ENCODE results near the gene C1orf21.

C1orf21 gene

GRCh38 chr1:184425449-184426277 is 38.8 kb downstream of the C1orf21 start:
- Histone ChIP-seq H3K23ac (ENCODE audit: low read length) (no peak overlapping the region), H3K4me2 (ENCODE audit: low read length) (no peak overlapping the region), H3K9ac (ENCODE audit: low read length) (no peak overlapping the region), H3K4ac (ENCODE audit: low read depth, low read length) (peak overlapping the region; percentile 39), H3K79me1 (ENCODE audit: low read length) (peaks cover 13% of the 10 kb centered on the region), H2AFZ (ENCODE audit: insufficient read depth, low read length, poor library complexity) (no peak overlapping the region), H3K79me2 (ENCODE audit: control insufficient read depth, insufficient read depth, low read length, poor library complexity) (peaks cover 3% of the 10 kb centered on the region), H2BK12ac (ENCODE audit: low read length) (peak overlapping the region; percentile 32), H3K36me3 (ENCODE audit: control insufficient read depth in 1 of 2, insufficient read depth in 2 of 2, low read length in 2 of 2) (no peaks in the 10 kb centered on the region), H4K91ac (ENCODE audit: low read depth, low read length) (peak overlapping the region; percentile 39), H2AK5ac (ENCODE audit: low read length) (no peak overlapping the region), H3K4me3 (ENCODE audit: low read depth, low read length) (no peak overlapping the region), H4K12ac (ENCODE audit: low read depth, low read length) (no peak overlapping the region), H3K18ac (ENCODE audit: low read length) (peak overlapping the region; percentile 8), H3K9me3 (ENCODE audit: insufficient read depth, low read depth, low read length) (no peaks in the 10 kb centered on the region), H2BK120ac (ENCODE audit: insufficient read depth, low read length, poor library complexity) (no peak overlapping the region), H3K4me1 (ENCODE audit: control insufficient read depth in 1 of 2, insufficient read depth in 2 of 2, low read length in 2 of 2) (peaks cover 5 to 10% of the 10 kb centered on the region in 2 experiments), H3K27me3 (ENCODE audit: insufficient read depth, low read length) (no peaks in the 10 kb centered on the region), H4K8ac (ENCODE audit: low read depth, low read length) (peak overlapping the region; percentile 57), H2BK5ac (ENCODE audit: low read depth, low read length, poor library complexity) (no peak overlapping the region), H3K27ac (ENCODE audit: low read depth, low read length) (no peak overlapping the region), H3K14ac (ENCODE audit: low read length) (no peak overlapping the region)
- WGBS (ENCODE audit: extremely low coverage, insufficient coverage, insufficient read length) = no CpG with 5 or more reads among the region's 7 CpGs
- no peak for DNase-seq

DNA sequence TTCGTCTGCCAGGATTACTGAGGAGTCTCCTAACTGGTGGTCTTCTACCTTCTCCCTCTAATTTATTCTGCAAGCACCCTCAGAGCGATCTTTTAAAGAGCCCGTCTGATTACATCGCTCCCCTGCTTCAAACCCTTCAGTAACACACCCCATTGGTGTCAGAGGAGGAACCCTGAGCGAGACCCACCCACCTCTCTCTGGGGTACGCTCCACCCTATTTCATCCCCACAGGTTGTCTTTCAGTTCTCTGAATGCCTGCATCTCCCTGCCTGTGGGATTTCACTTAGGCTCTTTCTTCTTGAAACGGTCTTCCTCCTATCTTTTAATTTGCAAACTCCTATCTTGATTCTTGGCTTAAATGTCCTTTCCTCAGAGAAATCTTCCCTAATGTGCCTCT is 39.4 kb downstream of the C1orf21 start:
- no peak overlapping the region for H3K4me2 ChIP-seq (ENCODE audit: low read length)
- H3K14ac ChIP-seq (ENCODE audit: low read length) = no peak overlapping the region
- H4K12ac ChIP-seq (ENCODE audit: low read depth, low read length) = no peak overlapping the region
- no peak overlapping the region for H3K27ac ChIP-seq (ENCODE audit: low read depth, low read length)
- no peak for DNase-seq
- peaks cover 13% of the 10 kb centered on the region for H3K79me1 ChIP-seq (ENCODE audit: low read length)
- H2AFZ ChIP-seq (ENCODE audit: insufficient read depth, low read length, poor library complexity) = no peak overlapping the region
- WGBS (ENCODE audit: extremely low coverage, insufficient coverage, insufficient read length) = no CpG with 5 or more reads among the region's 7 CpGs
- peaks cover 5 to 10% of the 10 kb centered on the region in 2 experiments for H3K4me1 ChIP-seq (ENCODE audit: control insufficient read depth in 1 of 2, insufficient read depth in 2 of 2, low read length in 2 of 2)
- H2BK120ac ChIP-seq (ENCODE audit: insufficient read depth, low read length, poor library complexity) = no peak overlapping the region
- H3K18ac ChIP-seq (ENCODE audit: low read length) = peak overlapping the region; percentile 75
- no peaks in the 10 kb centered on the region for H3K36me3 ChIP-seq (ENCODE audit: control insufficient read depth in 1 of 2, insufficient read depth in 2 of 2, low read length in 2 of 2)
- H3K27me3 ChIP-seq (ENCODE audit: insufficient read depth, low read length) = no peaks in the 10 kb centered on the region
- no peak overlapping the region for H2BK12ac ChIP-seq (ENCODE audit: low read length)
- H3K23ac ChIP-seq (ENCODE audit: low read length) = no peak overlapping the region
- H2BK5ac ChIP-seq (ENCODE audit: low read depth, low read length, poor library complexity) = no peak overlapping the region
- no peaks in the 10 kb centered on the region for H3K9me3 ChIP-seq (ENCODE audit: insufficient read depth, low read depth, low read length)
- H3K9ac ChIP-seq (ENCODE audit: low read length) = no peak overlapping the region
- no peak overlapping the region for H4K91ac ChIP-seq (ENCODE audit: low read depth, low read length)
- H3K4ac ChIP-seq (ENCODE audit: low read depth, low read length) = no peak overlapping the region
- H2AK5ac ChIP-seq (ENCODE audit: low read length) = no peak overlapping the region
- no peak overlapping the region for H3K4me3 ChIP-seq (ENCODE audit: low read depth, low read length)
- peaks cover 1% of the 10 kb centered on the region for H3K79me2 ChIP-seq (ENCODE audit: control insufficient read depth, insufficient read depth, low read length, poor library complexity)
- no peak overlapping the region for H4K8ac ChIP-seq (ENCODE audit: low read depth, low read length)

GRCh38 chr1:184427722-184428121 is 40.9 kb downstream of the C1orf21 start:
- no peak overlapping the region for H3K4me3 ChIP-seq (ENCODE audit: low read depth, low read length)
- no peak overlapping the region for H3K9ac ChIP-seq (ENCODE audit: low read length)
- H2BK12ac ChIP-seq (ENCODE audit: low read length) = no peak overlapping the region
- H3K27ac ChIP-seq (ENCODE audit: low read depth, low read length) = no peak overlapping the region
- H3K79me2 ChIP-seq (ENCODE audit: control insufficient read depth, insufficient read depth, low read length, poor library complexity) = peaks cover 1% of the 10 kb centered on the region
- peaks cover 13% of the 10 kb centered on the region for H3K79me1 ChIP-seq (ENCODE audit: low read length)
- peaks cover 5 to 10% of the 10 kb centered on the region in 2 experiments for H3K4me1 ChIP-seq (ENCODE audit: control insufficient read depth in 1 of 2, insufficient read depth in 2 of 2, low read length in 2 of 2)
- no peak overlapping the region for H2AFZ ChIP-seq (ENCODE audit: insufficient read depth, low read length, poor library complexity)
- no peak overlapping the region for H4K91ac ChIP-seq (ENCODE audit: low read depth, low read length)
- H3K23ac ChIP-seq (ENCODE audit: low read length) = no peak overlapping the region
- no peak overlapping the region for H4K12ac ChIP-seq (ENCODE audit: low read depth, low read length)
- no peak overlapping the region for H4K8ac ChIP-seq (ENCODE audit: low read depth, low read length)
- H3K9me3 ChIP-seq (ENCODE audit: insufficient read depth, low read depth, low read length) = no peaks in the 10 kb centered on the region
- H2BK5ac ChIP-seq (ENCODE audit: low read depth, low read length, poor library complexity) = no peak overlapping the region
- H3K4ac ChIP-seq (ENCODE audit: low read depth, low read length) = no peak overlapping the region
- no peak overlapping the region for H2AK5ac ChIP-seq (ENCODE audit: low read length)
- H3K27me3 ChIP-seq (ENCODE audit: insufficient read depth, low read length) = no peaks in the 10 kb centered on the region
- H3K14ac ChIP-seq (ENCODE audit: low read length) = no peak overlapping the region
- no peak overlapping the region for H3K4me2 ChIP-seq (ENCODE audit: low read length)
- no peak overlapping the region for H3K18ac ChIP-seq (ENCODE audit: low read length)
- no peak overlapping the region for H2BK120ac ChIP-seq (ENCODE audit: insufficient read depth, low read length, poor library complexity)
- H3K36me3 ChIP-seq (ENCODE audit: control insufficient read depth in 1 of 2, insufficient read depth in 2 of 2, low read length in 2 of 2) = no peaks in the 10 kb centered on the region
- peak; percentile 2 to 67 for DNase-seq
- no CpG with 5 or more reads among the region's 2 CpGs for WGBS (ENCODE audit: extremely low coverage, insufficient coverage, insufficient read length)

- no peak overlapping the region for H3K4ac ChIP-seq (ENCODE audit: low read depth, low read length)
- no peaks in the 10 kb centered on the region for H3K9me3 ChIP-seq (ENCODE audit: insufficient read depth, low read depth, low read length)
- peaks cover 13% of the 10 kb centered on the region for H3K79me1 ChIP-seq (ENCODE audit: low read length)
- no peak overlapping the region for H4K8ac ChIP-seq (ENCODE audit: low read depth, low read length)
- H3K27ac ChIP-seq (ENCODE audit: low read depth, low read length) = no peak overlapping the region
- no peak overlapping the region for H3K23ac ChIP-seq (ENCODE audit: low read length)
- no peak overlapping the region for H3K4me2 ChIP-seq (ENCODE audit: low read length)
- no peaks in the 10 kb centered on the region for H3K27me3 ChIP-seq (ENCODE audit: insufficient read depth, low read length)
- peaks cover 1% of the 10 kb centered on the region for H3K79me2 ChIP-seq (ENCODE audit: control insufficient read depth, insufficient read depth, low read length, poor library complexity)
- H3K36me3 ChIP-seq (ENCODE audit: control insufficient read depth in 1 of 2, insufficient read depth in 2 of 2, low read length in 2 of 2) = no peaks in the 10 kb centered on the region
- no peak overlapping the region for H2BK5ac ChIP-seq (ENCODE audit: low read depth, low read length, poor library complexity)
- no peak overlapping the region for H2BK120ac ChIP-seq (ENCODE audit: insufficient read depth, low read length, poor library complexity)
- H2AFZ ChIP-seq (ENCODE audit: insufficient read depth, low read length, poor library complexity) = no peak overlapping the region
- no peak overlapping the region for H2BK12ac ChIP-seq (ENCODE audit: low read length)
- H3K14ac ChIP-seq (ENCODE audit: low read length) = no peak overlapping the region
- no peak for DNase-seq
- H3K18ac ChIP-seq (ENCODE audit: low read length) = no peak overlapping the region
- no peak overlapping the region for H3K9ac ChIP-seq (ENCODE audit: low read length)
- no peak overlapping the region for H3K4me3 ChIP-seq (ENCODE audit: low read depth, low read length)
- H2AK5ac ChIP-seq (ENCODE audit: low read length) = no peak overlapping the region
- H3K4me1 ChIP-seq (ENCODE audit: control insufficient read depth in 1 of 2, insufficient read depth in 2 of 2, low read length in 2 of 2) = peaks cover 8 to 13% of the 10 kb centered on the region in 2 experiments
- no peak overlapping the region for H4K12ac ChIP-seq (ENCODE audit: low read depth, low read length)
- H4K91ac ChIP-seq (ENCODE audit: low read depth, low read length) = no peak overlapping the region
Observed at GRCh38 chr1:184428604-184429003, 41.8 kb downstream of the C1orf21 start.

All from trophoblast cell (in vitro differentiated cells and primary cell).